ENCODE results near the gene RFLNA.

GRCh38 chr12:124270671-124271070 is 24.2 kb upstream of the RFLNA start:
- TF ChIP-seq, protein P1, sequence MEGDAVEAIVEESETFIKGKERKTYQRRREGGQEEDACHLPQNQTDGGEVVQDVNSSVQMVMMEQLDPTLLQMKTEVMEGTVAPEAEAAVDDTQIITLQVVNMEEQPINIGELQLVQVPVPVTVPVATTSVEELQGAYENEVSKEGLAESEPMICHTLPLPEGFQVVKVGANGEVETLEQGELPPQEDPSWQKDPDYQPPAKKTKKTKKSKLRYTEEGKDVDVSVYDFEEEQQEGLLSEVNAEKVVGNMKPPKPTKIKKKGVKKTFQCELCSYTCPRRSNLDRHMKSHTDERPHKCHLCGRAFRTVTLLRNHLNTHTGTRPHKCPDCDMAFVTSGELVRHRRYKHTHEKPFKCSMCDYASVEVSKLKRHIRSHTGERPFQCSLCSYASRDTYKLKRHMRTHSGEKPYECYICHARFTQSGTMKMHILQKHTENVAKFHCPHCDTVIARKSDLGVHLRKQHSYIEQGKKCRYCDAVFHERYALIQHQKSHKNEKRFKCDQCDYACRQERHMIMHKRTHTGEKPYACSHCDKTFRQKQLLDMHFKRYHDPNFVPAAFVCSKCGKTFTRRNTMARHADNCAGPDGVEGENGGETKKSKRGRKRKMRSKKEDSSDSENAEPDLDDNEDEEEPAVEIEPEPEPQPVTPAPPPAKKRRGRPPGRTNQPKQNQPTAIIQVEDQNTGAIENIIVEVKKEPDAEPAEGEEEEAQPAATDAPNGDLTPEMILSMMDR (IDR thresholded peaks at IDR 0.05 in 4 of 5, conservative IDR thresholded peaks at IDR 0.05 in 1 of 5), result no peak
- no peak for TF ChIP-seq POLR2A (IDR thresholded peaks at IDR 0.05)
